ENCODE results near the gene THTPA.
"Not testable (repeated sequence)": the region's sequence is repeated elsewhere in the genome, so short reads cannot be mapped to it uniquely, and the experiment has no call there.

The THTPA gene

GRCh38 chr14:23578560-23579310 is 22.7 kb downstream of the THTPA start, which contains the start of gene JPH4:
Gene JPH4 (minus strand): TSS chr14:23578790. CDS start chr14:23577453, 1,337 bp downstream.
- Mint-ChIP-seq H3K9me3 (no peaks in the 10 kb centered on the region), H3K4me3 (no peak within 1 kb of the TSS), H3K36me3 (ENCODE audit: low read depth) (no peaks in the 10 kb centered on the region), H3K27ac (no peak within 1 kb of the TSS), H3K27me3 (peaks cover 48% of the 10 kb centered on the region), H3K4me1 (ENCODE audit: low read depth) (peaks cover 14% of the 10 kb centered on the region)

GRCh38 chr14:23579311-23579630 is 23.2 kb downstream of the THTPA start:
- H3K9me3 Mint-ChIP-seq = no peaks in the 10 kb centered on the region
- no peaks in the 10 kb centered on the region for H3K36me3 Mint-ChIP-seq (ENCODE audit: low read depth)
- peaks cover 50% of the 10 kb centered on the region for H3K27me3 Mint-ChIP-seq
- H3K27ac Mint-ChIP-seq = no peak overlapping the region
- H3K4me1 Mint-ChIP-seq (ENCODE audit: low read depth) = peaks cover 14% of the 10 kb centered on the region
- H3K4me3 Mint-ChIP-seq = no peak overlapping the region

GRCh38 chr14:23579739-23580138 is 23.7 kb downstream of the THTPA start:
- no peak overlapping the region for H3K27ac Mint-ChIP-seq
- no peaks in the 10 kb centered on the region for H3K9me3 Mint-ChIP-seq
- peaks cover 14% of the 10 kb centered on the region for H3K4me1 Mint-ChIP-seq (ENCODE audit: low read depth)
- no peaks in the 10 kb centered on the region for H3K36me3 Mint-ChIP-seq (ENCODE audit: low read depth)
- H3K4me3 Mint-ChIP-seq = no peak overlapping the region
- H3K27me3 Mint-ChIP-seq = peaks cover 45% of the 10 kb centered on the region

- Mint-ChIP-seq H3K4me3 (no peak overlapping the region), H3K4me1 (ENCODE audit: low read depth) (peaks cover 14% of the 10 kb centered on the region), H3K27me3 (peaks cover 39% of the 10 kb centered on the region), H3K27ac (no peak overlapping the region), H3K9me3 (no peaks in the 10 kb centered on the region), H3K36me3 (ENCODE audit: low read depth) (no peaks in the 10 kb centered on the region)
Observed at GRCh38 chr14:23580152-23580926, 24.3 kb downstream of the THTPA start.

- no peak overlapping the region for H3K27ac Mint-ChIP-seq
- no peaks in the 10 kb centered on the region for H3K9me3 Mint-ChIP-seq
- peaks cover 14% of the 10 kb centered on the region for H3K4me1 Mint-ChIP-seq (ENCODE audit: low read depth)
- peaks cover 37% of the 10 kb centered on the region for H3K27me3 Mint-ChIP-seq
- H3K36me3 Mint-ChIP-seq (ENCODE audit: low read depth) = no peaks in the 10 kb centered on the region
- H3K4me3 Mint-ChIP-seq = no peak overlapping the region
Observed at GRCh38 chr14:23580948-23581281, 24.8 kb downstream of the THTPA start.

GRCh38 chr14:23582906-23583760 is 27.1 kb downstream of the THTPA start:
- Mint-ChIP-seq H3K36me3 (ENCODE audit: low read depth) (no peaks in the 10 kb centered on the region), H3K27ac (no peak overlapping the region), H3K4me3 (no peak overlapping the region), H3K27me3 (peaks cover 28% of the 10 kb centered on the region), H3K9me3 (no peaks in the 10 kb centered on the region), H3K4me1 (ENCODE audit: low read depth) (peaks cover 7% of the 10 kb centered on the region)

- not testable (repeated sequence) for H3K27ac Mint-ChIP-seq; H3K4me1 Mint-ChIP-seq (ENCODE audit: low read depth); H3K4me3 Mint-ChIP-seq; H3K9me3 Mint-ChIP-seq; H3K36me3 Mint-ChIP-seq (ENCODE audit: low read depth)
- H3K27me3 Mint-ChIP-seq = peaks cover 26% of the 10 kb centered on the region
Observed at GRCh38 chr14:23583761-23584526, 27.9 kb downstream of the THTPA start.

- H3K27me3 Mint-ChIP-seq = peaks cover 23% of the 10 kb centered on the region
- H3K27ac Mint-ChIP-seq; H3K36me3 Mint-ChIP-seq (ENCODE audit: low read depth); H3K9me3 Mint-ChIP-seq; H3K4me1 Mint-ChIP-seq (ENCODE audit: low read depth); H3K4me3 Mint-ChIP-seq: not testable (repeated sequence)
Observed at GRCh38 chr14:23584527-23585203, 28.6 kb downstream of the THTPA start.

- Mint-ChIP-seq H3K27ac (no peak overlapping the region), H3K36me3 (ENCODE audit: low read depth) (no peaks in the 10 kb centered on the region), H3K9me3 (no peaks in the 10 kb centered on the region), H3K4me3 (no peak overlapping the region), H3K27me3 (peaks cover 4% of the 10 kb centered on the region), H3K4me1 (ENCODE audit: low read depth) (peaks cover 4% of the 10 kb centered on the region)
Observed at GRCh38 chr14:23588884-23589598, 33.0 kb downstream of the THTPA start.

- H3K9me3 Mint-ChIP-seq = no peaks in the 10 kb centered on the region
- no peaks in the 10 kb centered on the region for H3K36me3 Mint-ChIP-seq (ENCODE audit: low read depth)
- no peak overlapping the region for H3K27ac Mint-ChIP-seq
- H3K27me3 Mint-ChIP-seq = peaks cover 4% of the 10 kb centered on the region
- H3K4me1 Mint-ChIP-seq (ENCODE audit: low read depth) = peaks cover 4% of the 10 kb centered on the region
- no peak overlapping the region for H3K4me3 Mint-ChIP-seq
Observed at GRCh38 chr14:23589606-23590005, 33.5 kb downstream of the THTPA start.

GRCh38 chr14:23590198-23590597 is 34.1 kb downstream of the THTPA start:
- Mint-ChIP-seq H3K9me3 (no peaks in the 10 kb centered on the region), H3K27me3 (peaks cover 4% of the 10 kb centered on the region), H3K4me3 (no peak overlapping the region), H3K36me3 (ENCODE audit: low read depth) (no peaks in the 10 kb centered on the region), H3K27ac (no peak overlapping the region), H3K4me1 (ENCODE audit: low read depth) (peaks cover 4% of the 10 kb centered on the region)

GRCh38 chr14:23594191-23594590 is 38.1 kb downstream of the THTPA start:
- H3K27ac Mint-ChIP-seq; H3K4me1 Mint-ChIP-seq (ENCODE audit: low read depth); H3K4me3 Mint-ChIP-seq; H3K36me3 Mint-ChIP-seq (ENCODE audit: low read depth); H3K27me3 Mint-ChIP-seq; H3K9me3 Mint-ChIP-seq: not testable (repeated sequence)

GRCh38 chr14:23600322-23600707 is 44.2 kb downstream of the THTPA start:
- no peak overlapping the region for H3K4me3 Mint-ChIP-seq
- H3K4me1 Mint-ChIP-seq (ENCODE audit: low read depth) = peaks cover 4% of the 10 kb centered on the region
- peaks cover 3% of the 10 kb centered on the region for H3K27me3 Mint-ChIP-seq
- H3K36me3 Mint-ChIP-seq (ENCODE audit: low read depth) = no peaks in the 10 kb centered on the region
- no peak overlapping the region for H3K27ac Mint-ChIP-seq
- H3K9me3 Mint-ChIP-seq = no peaks in the 10 kb centered on the region

- Mint-ChIP-seq H3K4me1 (ENCODE audit: low read depth) (peaks cover 9% of the 10 kb centered on the region), H3K4me3 (no peak overlapping the region), H3K9me3 (no peaks in the 10 kb centered on the region), H3K36me3 (ENCODE audit: low read depth) (no peaks in the 10 kb centered on the region), H3K27me3 (peaks cover 3% of the 10 kb centered on the region), H3K27ac (no peak overlapping the region)
Observed at GRCh38 chr14:23600806-23601205, 44.7 kb downstream of the THTPA start.
